Measurements from ENCODE around the gene MTHFD1L. TPM values are rescaled to one million over a fixed set of nuclear protein-coding genes. Genes with fewer than 3 reads are reported as not detected.

MTHFD1L gene
- total and polyA plus RNA-seq, 2 of the 4 experiments (the other 2 are of a cell fraction): 43.5 to 53.2 TPM

- Histone ChIP-seq H3K36me3 (ENCODE audit: control insufficient read depth, insufficient read depth, low read length) (no peaks in the 10 kb centered on the region), H3K79me1 (ENCODE audit: low read depth in 1 of 2, low read length in 2 of 2) (no peaks in the 10 kb centered on the region), H2AK9ac (replicated peaks; ENCODE audit: low read depth, low read length, poor library complexity) (no peak overlapping the region), H2BK15ac (ENCODE audit: low read depth, low read length) (no peak overlapping the region), H3K4me2 (ENCODE audit: low read depth, low read length) (no peak overlapping the region), H2BK120ac (ENCODE audit: low read depth, low read length) (no peak overlapping the region), H4K91ac (ENCODE audit: insufficient read depth, low read depth, low read length) (no peak overlapping the region), H3K9me3 (ENCODE audit: control insufficient read depth, insufficient read depth, low read length) (no peaks in the 10 kb centered on the region), H2AK5ac (ENCODE audit: low read depth, low read length) (peak overlapping the region; percentile 44), H4K20me1 (ENCODE audit: insufficient read depth, low read length) (peaks cover 18% of the 10 kb centered on the region; the same call in 1 of the 2 replicates), H2BK5ac (ENCODE audit: low read depth, low read length, poor library complexity, severe bottlenecking) (no peak overlapping the region), H4K8ac (ENCODE audit: low read depth in 2 of 2, low read length in 2 of 2) (no peak overlapping the region), H3K27ac (ENCODE audit: insufficient read depth, low read length) (no peak overlapping the region), H3K18ac (ENCODE audit: low read depth, low read length) (no peak overlapping the region), H2BK20ac (ENCODE audit: low read depth, low read length) (no peak overlapping the region), H3K27me3 (ENCODE audit: control insufficient read depth, insufficient read depth, low read length) (peaks cover 39% of the 10 kb centered on the region), H3K56ac (ENCODE audit: extremely low read depth, insufficient read depth, low read length) (no peak overlapping the region), H3K14ac (replicated peaks; ENCODE audit: low read depth, low read length) (no peak overlapping the region), H2AFZ (replicated peaks; ENCODE audit: low read length, poor library complexity) (no peak overlapping the region), H4K5ac (ENCODE audit: low read depth, low read length) (no peak overlapping the region), H3K4me3 (ENCODE audit: insufficient read depth, low read depth, low read length) (no peak overlapping the region), H3K9me1 (ENCODE audit: insufficient read depth, low read length) (peaks cover 4% of the 10 kb centered on the region), H3K23ac (ENCODE audit: low read depth, low read length) (no peak overlapping the region), H3K4ac (ENCODE audit: low read depth, low read length) (no peak overlapping the region), H3K4me1 (ENCODE audit: control insufficient read depth, insufficient read depth, low read length) (peaks cover 9% of the 10 kb centered on the region), H3K9ac (ENCODE audit: low read depth, low read length) (no peak overlapping the region)
- ATAC-seq (ENCODE audit: low read depth): no peak
- ChIA-PET CTCF (no interaction called here), POLR2A (ENCODE audit: unreplicated experiment) (no interaction called here)
- DNase-seq: no peak
- intact Hi-C loops (cut with micrococcal nuclease) (no loop called here), in situ Hi-C loops (cut with MboI; ENCODE audit: low sequenced_read_pairs) (no loop called here), dilution Hi-C loops (cut with HindIII; ENCODE audit: low sequenced_read_pairs, unreplicated experiment) (no loop called here)
- no peak for TF ChIP-seq BHLHE40 (IDR thresholded peaks at IDR 0.05; ENCODE audit: low read depth, low read length)
- no peak for TF ChIP-seq MAFK (IDR thresholded peaks at IDR 0.05; ENCODE audit: low read depth, low read length)
- TF ChIP-seq POLR2A (IDR thresholded peaks at IDR 0.05; ENCODE audit: low read depth, low read length): no peak
- no peak for TF ChIP-seq CEBPB (IDR thresholded peaks at IDR 0.05; ENCODE audit: low read depth, low read length)
- no peak for TF ChIP-seq CTCF (conservative IDR thresholded peaks at IDR 0.05; ENCODE audit: low read depth, low read length)
- TF ChIP-seq RAD21 (IDR thresholded peaks at IDR 0.05; ENCODE audit: low read length): no peak
- no peak for TF ChIP-seq ELK1 (IDR thresholded peaks at IDR 0.05; ENCODE audit: borderline replicate concordance, low read depth, low read length)
- TF ChIP-seq RCOR1 (IDR thresholded peaks at IDR 0.05; ENCODE audit: insufficient replicate concordance, low read length): no peak
- 83% methylated on average over 1 of the region's 4 CpGs; no CpG with 5 or more reads in 1 of the 2 experiments for WGBS, 2 experiments (ENCODE audit: extremely low coverage in 2 of 2, insufficient read length in 1 of 2)
- BruUV-seq (replicated peaks): no TSS peak
Observed at GRCh38 chr6:151112130-151112529, 246.6 kb downstream of the MTHFD1L start.
